T-helper 22 cell (primary cell): ENCODE measurements around the gene NR2F1-AS1.
"Not testable (repeated sequence)": the region's sequence is repeated elsewhere in the genome, so short reads cannot be mapped to it uniquely, and the experiment has no call there.

Experiments used
- DNase-seq: peaks from one replicate; pipeline ENCODE4 v3.0.0-alpha.2; 2020; ENCODE audit warnings: low read depth

Gene NR2F1-AS1

GRCh38 chr5:93576994-93577853 lies 3.8 kb downstream of the NR2F1-AS1 start:
- DNase-seq: no peak

GRCh38 chr5:93575461-93576414 lies 5.3 kb downstream of the NR2F1-AS1 start:
- DNase-seq: no peak

GRCh38 chr5:93574491-93575305 lies 6.3 kb downstream of the NR2F1-AS1 start:
- DNase-seq: no peak

- no peak for DNase-seq
Observed at GRCh38 chr5:93573354-93574351, 7.4 kb downstream of the NR2F1-AS1 start.

DNA sequence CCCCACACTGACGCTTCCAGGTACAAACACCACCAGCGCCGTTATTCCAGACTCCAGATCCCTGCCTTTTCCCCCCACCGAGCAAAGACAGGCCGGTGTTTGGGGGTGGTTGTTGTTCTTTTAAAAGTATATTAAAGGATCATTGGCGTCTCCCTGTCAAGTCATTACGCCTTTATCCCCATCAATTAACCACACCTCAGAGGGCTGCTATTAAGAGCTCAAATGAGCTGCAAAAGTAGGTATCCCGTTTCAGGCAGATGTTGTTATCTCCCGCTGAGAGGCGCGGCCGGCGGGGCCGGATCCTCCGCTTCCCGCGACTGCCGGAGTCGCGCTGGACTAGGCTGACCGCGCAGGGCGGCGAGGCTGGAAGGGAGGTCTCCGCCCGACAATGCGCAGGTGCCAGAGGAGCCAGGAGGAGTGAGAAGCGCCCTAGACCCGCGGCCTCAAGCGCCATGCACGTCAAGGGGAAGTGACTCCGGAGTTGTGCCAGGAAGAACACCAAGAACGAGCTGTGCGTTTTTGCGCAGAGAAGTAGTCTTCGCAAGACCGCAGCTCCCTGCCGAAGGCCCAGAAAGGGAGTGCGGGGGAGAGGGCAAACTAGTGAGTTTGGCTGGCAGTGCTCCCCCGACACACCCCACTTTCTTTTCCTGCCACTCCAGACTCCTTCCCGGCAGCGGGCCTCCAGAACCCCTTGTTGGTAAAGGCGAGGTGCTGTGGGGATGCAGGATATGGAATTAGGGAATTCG lies 8.2 kb downstream of the NR2F1-AS1 start:
- DNase-seq: no peak

DNA sequence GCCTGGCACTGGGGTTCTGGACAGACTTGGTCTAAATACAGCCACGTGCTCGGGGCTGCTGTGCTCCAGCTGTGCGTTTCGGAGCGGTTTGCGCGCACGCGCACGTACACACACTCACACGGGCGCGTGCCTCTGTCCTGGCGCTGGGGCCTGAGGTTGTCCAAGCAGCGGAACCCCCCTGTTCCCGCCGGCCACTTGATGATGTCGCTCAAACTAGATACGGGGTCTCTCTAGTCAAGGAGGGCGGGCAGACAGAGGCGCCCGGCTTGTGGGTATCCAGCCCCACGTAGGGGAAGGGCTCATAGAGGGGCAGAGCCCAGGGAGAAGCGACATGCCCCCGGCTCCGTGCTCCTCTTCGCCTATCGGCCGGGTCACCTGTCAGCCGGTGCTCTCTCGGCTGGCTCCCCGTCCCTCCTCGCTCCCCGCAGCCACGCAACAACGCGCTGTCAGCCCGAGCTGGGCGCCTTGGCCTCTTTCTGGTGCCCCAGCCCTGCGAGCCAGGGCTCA lies 8.9 kb downstream of the NR2F1-AS1 start:
- DNase-seq: no peak

- no peak for DNase-seq
Observed at GRCh38 chr5:93571114-93571949, 9.7 kb downstream of the NR2F1-AS1 start.

DNA sequence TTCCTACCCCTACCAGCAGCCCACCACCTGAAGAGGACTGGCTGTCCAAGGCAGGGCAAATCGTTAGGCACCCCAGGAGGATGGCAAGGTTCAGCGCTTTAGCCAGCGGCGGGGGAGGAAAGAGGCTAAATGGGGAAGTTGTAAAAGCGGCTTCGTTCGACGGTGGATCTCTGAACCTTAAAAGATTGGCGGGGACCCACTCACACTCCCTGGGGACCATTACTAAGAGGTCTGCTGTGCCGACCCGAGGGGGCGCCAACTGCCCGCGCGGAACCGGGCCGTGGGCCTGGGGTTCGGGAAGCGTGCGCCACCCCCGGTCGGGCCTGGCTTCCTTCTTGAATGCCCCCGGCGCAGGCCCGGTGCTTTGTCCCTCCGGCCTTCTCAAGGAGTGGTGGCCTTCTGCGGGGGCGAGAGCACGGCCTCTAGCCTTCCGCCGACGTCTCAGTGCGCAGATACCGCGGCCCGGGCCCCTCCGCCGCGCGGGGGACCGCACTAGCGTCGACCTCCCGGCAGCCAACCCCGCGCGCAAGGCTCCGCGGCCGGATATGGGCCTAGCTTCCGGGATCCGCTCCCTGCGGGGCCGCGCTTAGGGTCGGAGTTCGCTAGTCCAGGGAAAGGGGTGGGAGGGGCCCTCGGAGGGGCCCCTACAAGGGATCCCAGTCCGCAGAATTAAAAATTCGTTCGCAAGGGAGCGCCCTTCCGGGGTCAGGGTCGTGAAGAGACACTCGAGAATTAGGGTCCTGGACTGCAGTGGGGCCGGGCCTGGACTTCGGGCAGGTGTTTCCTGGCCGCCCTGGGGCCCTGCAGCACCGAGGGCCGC lies 10.5 kb downstream of the NR2F1-AS1 start:
- no peak for DNase-seq

DNA sequence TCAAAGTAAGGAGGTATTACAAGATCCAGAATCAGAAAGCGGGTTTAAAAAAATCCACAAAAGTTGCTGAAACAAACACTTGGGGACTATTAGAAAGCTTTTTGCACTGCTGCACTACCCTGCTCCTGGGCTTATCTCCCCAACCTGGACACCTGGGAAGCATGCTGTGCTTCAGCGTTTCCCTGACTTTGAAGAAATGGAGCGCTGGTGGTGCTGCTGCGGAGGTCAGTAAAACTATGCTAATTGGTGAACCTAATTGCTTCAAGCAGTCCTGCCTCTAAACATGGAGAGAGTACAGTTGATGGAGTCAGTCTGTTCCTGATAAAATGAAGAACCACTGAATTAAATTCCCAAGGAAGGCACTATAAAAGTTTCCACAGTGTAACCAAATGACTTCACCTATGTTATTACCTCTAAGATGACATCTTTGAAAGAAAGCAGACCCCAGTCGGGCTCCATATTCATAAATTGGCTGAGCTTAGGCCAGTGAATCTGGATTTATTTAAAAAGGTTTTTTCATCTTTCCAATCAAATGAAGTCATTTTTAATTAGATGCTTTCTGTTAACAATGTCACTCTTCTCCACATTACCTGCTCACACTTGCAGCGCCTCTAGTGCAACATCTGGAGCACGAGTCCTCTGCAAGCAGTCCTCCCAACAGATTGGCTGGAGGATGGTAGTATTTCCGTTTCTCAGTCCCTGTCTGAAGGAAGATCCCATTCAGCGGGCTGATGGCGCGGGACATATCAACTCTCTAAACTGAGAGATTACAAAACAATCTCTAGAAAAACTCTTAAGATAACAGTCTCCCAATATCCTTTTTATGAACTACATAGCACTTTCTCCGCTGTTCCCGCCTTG lies 11.5 kb downstream of the NR2F1-AS1 start:
- no peak for DNase-seq

DNA sequence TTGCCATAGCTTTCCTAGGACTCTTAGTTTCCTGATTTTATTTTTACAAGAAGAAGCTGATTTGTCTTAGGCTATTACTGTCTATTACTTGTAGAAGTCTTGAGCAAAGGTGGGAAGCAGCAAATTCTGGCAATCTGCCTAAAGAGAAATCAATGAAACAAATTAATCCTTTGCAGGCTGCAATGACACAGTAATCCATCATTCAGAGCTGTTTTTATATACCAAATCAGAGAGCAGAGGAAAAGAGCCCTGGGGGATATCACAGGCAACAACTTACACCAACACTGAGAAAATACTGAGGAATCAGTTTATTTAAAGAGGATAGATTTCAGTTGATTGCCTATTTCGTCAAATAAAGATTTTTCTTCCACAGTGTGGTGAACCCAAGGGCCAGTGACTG lies 13.6 kb downstream of the NR2F1-AS1 start:
- no peak for DNase-seq

- DNase-seq: no peak
Observed at GRCh38 chr5:93566091-93566490, 14.9 kb downstream of the NR2F1-AS1 start.

DNA sequence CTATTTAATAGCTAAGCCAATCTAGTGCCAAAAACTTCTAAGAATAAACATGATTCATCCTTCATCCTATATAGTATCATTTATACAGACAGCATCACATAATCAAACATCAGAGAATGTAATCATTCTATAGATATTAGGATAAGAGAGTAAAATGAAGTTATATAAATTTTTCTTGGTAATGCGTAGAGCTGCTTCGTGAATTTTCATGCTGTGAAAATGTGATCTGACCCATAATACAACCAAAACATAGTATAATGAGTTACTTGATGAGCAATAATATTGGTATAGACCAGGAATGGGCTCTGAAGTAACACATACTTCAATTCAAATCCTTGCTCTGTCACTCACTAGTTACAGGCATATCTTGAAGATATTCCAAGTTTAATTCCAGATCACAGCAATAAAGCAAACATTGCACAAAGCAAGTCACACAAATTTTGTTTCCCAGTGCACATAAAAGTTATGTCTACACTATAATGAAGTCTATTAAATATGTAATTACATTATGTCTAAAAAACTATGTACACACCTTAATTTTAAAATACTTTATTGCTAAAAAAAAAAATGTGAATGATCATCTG lies 23.9 kb downstream of the NR2F1-AS1 start:
- no peak for DNase-seq

DNA sequence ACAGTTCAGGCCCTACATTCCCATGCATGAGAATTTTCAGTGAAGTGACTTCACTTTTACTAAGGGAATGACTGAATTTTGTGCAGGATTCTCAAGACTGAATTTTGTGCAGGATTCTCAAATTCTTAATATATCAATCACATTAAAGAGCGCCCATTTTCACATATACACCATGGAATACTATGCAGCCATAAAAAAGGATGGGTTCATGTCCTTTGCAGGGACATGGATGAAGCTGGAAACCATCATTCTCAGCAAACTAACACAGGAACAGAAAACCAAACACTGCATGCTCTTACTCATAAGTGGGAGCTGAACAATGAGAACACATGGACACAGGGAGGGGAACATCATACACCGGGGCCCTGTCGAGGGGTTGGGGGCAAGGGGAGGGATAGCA lies 31.4 kb downstream of the NR2F1-AS1 start:
- DNase-seq: not testable (repeated sequence)

DNA sequence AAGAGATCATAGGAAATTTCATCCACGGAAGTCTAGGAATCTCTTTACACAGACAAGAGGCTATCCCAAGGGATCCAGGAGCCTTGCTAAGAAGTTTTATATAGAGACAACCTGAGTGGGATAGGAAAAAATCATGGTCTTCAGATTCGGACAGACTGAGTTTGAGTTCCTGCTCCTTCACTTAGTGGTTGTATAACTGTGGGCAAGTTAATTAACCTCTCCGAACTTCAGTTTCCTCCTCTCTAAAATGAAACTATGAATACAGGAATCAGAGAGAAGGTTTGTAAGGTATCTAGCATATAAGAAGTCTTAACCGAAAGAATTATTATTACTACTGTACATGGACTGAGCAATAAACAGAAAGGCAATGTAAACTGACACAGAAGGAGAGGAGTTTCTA lies 35.1 kb downstream of the NR2F1-AS1 start:
- no peak for DNase-seq

GRCh38 chr5:93532370-93532769 lies 48.6 kb downstream of the NR2F1-AS1 start:
- DNase-seq: no peak

DNA sequence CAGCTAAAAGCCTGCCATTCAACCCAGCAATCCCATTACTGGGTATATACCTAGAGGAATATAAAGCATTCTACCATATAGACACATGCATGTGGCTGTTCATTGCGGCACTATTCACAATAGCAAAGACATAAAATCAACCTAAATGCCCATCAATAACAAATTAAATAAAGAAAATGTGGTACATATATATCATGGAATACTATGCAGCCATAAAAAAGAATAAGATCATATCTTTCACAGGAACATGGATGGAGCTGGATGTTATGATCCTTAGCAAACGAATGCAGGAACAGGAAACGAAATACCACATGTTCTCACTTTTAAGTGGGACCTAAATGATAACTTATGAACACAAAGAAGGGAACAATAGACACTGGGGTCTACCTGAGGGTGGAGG lies 59.2 kb downstream of the NR2F1-AS1 start:
- not testable (repeated sequence) for DNase-seq

DNA sequence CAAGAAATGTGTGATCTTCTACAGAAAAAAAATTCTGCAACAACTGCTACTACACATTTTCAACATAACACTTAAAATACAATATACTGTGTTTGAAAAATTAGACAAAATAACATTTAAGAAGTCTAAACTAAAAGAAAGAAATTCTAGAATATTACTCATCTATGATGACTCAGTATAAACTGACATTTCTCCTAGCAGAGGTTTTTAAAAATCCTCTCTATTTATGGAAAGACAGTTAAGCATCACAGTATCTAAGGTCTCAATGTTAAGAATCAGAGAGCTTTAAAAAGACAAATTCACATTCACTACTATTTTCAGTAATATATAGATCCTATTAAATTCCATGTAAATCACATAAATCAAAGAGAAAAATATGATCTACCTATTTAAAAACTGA lies 61.3 kb downstream of the NR2F1-AS1 start:
- no peak for DNase-seq
